T-helper 9 cell (primary cell): ENCODE measurements around the gene SLX4IP.

Experiments used
- DNase-seq: peaks from one replicate; pipeline ENCODE4 v3.0.0-alpha.2; 2020

SLX4IP gene

GRCh38 chr20:10467681-10468339 is 32.7 kb downstream of the SLX4IP start:
- no peak for DNase-seq

- no peak for DNase-seq
These were observed 33.3 kb downstream of the SLX4IP start for GRCh38 chr20:10468340-10468845.

- no peak for DNase-seq
These were observed 34.0 kb downstream of the SLX4IP start for GRCh38 chr20:10469056-10469455.

- no peak for DNase-seq
These were observed 34.5 kb downstream of the SLX4IP start for GRCh38 chr20:10469599-10469998.

GRCh38 chr20:10470276-10470675 is 35.2 kb downstream of the SLX4IP start:
- no peak for DNase-seq

GRCh38 chr20:10472871-10473270 is 37.8 kb downstream of the SLX4IP start:
- no peak for DNase-seq

- no peak for DNase-seq
These were observed 39.6 kb downstream of the SLX4IP start for GRCh38 chr20:10474606-10475184.

- no peak for DNase-seq
These were observed 40.1 kb downstream of the SLX4IP start for GRCh38 chr20:10475225-10475624.

GRCh38 chr20:10476319-10476724 is 41.2 kb downstream of the SLX4IP start:
- no peak for DNase-seq

GRCh38 chr20:10478205-10478604 is 43.1 kb downstream of the SLX4IP start:
- DNase-seq, result no peak

GRCh38 chr20:10478930-10479329 is 43.8 kb downstream of the SLX4IP start:
- DNase-seq, result no peak

- DNase-seq, result no peak
These were observed 46.6 kb downstream of the SLX4IP start for GRCh38 chr20:10481676-10482075.

- no peak for DNase-seq
These were observed 48.6 kb downstream of the SLX4IP start for GRCh38 chr20:10483691-10484090.

- no peak for DNase-seq
These were observed 52.3 kb downstream of the SLX4IP start for GRCh38 chr20:10487142-10488136.

- no peak for DNase-seq
These were observed 53.4 kb downstream of the SLX4IP start for GRCh38 chr20:10488534-10488933.

GRCh38 chr20:10489853-10490252 is 54.7 kb downstream of the SLX4IP start:
- no peak for DNase-seq

GRCh38 chr20:10490257-10490656 is 55.2 kb downstream of the SLX4IP start:
- no peak for DNase-seq

GRCh38 chr20:10490706-10491105 is 55.6 kb downstream of the SLX4IP start:
- no peak for DNase-seq

- DNase-seq, result no peak
These were observed 57.0 kb downstream of the SLX4IP start for GRCh38 chr20:10492065-10492464.

- no peak for DNase-seq
These were observed 57.7 kb downstream of the SLX4IP start for GRCh38 chr20:10492844-10493243.

GRCh38 chr20:10495173-10495572 is 60.1 kb downstream of the SLX4IP start:
- DNase-seq, result no peak

GRCh38 chr20:10496465-10496864 is 61.4 kb downstream of the SLX4IP start:
- no peak for DNase-seq

GRCh38 chr20:10497283-10497682 is 62.2 kb downstream of the SLX4IP start:
- DNase-seq, result no peak
